Esophagus squamous epithelium (tissue), 5 donors: Measurements from ENCODE around the gene OTOS. TPM values are rescaled to one million over a fixed set of nuclear protein-coding genes. Genes with fewer than 3 reads are reported as not detected.

ENCODE experiments used
- DNase-seq: peaks from one replicate; lab custom pipeline; 2025; lab: John Stamatoyannopoulos, UW
- H3K27ac ChIP-seq, 4 donors: fragments of 200-600 bp; sonication (generic); one replicate each; pipeline ENCODE4 v1.5.1; 2016 to 2019; ENCODE audit warnings: mild to moderate bottlenecking in 1 of 4
- H3K27me3 ChIP-seq, 4 donors: fragments of 200-600 bp; sonication (generic); 1 replicate in 3 of 4; 2 replicates in 1 of 4; pipeline versions ENCODE4 v1.5.1 to v1.6.0; 2017 to 2021; ENCODE audit warnings: antibody characterized with exemption in 1 of 4
- H3K36me3 ChIP-seq, 3 donors: fragments of 200-600 bp; sonication (generic); one replicate each; pipeline ENCODE4 v1.5.1; 2016 to 2019
- H3K4me1 ChIP-seq, 3 donors: fragments of 200-600 bp; sonication (generic); one replicate each; pipeline ENCODE4 v1.5.1; 2017 to 2019
- H3K4me3 ChIP-seq, 4 donors: fragments of 200-600 bp; sonication (generic); 1 replicate in 3 of 4; 2 replicates in 1 of 4; pipeline ENCODE4 v1.5.1; 2016 to 2019; ENCODE audit warnings: mild to moderate bottlenecking in 2 of 4, moderate library complexity in 1 of 4
- H3K9me3 ChIP-seq, 3 donors: fragments of 200-600 bp; sonication (generic); one replicate each; pipeline ENCODE4 v1.5.1; 2016 to 2019
- CTCF ChIP-seq, 6 experiments: fragments of 450-650 bp in 4 of 6; fragments of 200-600 bp in 2 of 6; sonication (generic) in 2 of 6; IDR thresholded peaks; one replicate each; pipeline ENCODE4 v1.5.1; 2016 to 2019; ENCODE audit warnings: antibody characterized with exemption in 6 of 6, mild to moderate bottlenecking in 4 of 6, moderate library complexity in 4 of 6
- POLR2A ChIP-seq, 4 donors: fragments of 450-650 bp; IDR thresholded peaks; one replicate each; pipeline ENCODE4 v1.6.1; 2017; ENCODE audit warnings: antibody characterized with exemption in 4 of 4, mild to moderate bottlenecking in 4 of 4, moderate library complexity in 3 of 4
- WGBS, 2 donors: methylation state at CpG; one replicate each; pipeline ENCODE4 v1.1.5; 2018; 5-methylcytosine and 5-hydroxymethylcytosine counted together
- intact Hi-C: fragments of 100-400 bp; cut with DNase I; formaldehyde crosslinking; loops from one replicate; pipeline ENCODE4 v1.15.0; 2022
- total RNA-seq, 4 donors: library from RNA; depleted of rRNA; stranded (reverse); fragments of >200 nt; gene quantifications; one replicate each; pipeline ENCODE4 v1.1.0, GENCODE V29; 2016
- donor health status: DM: yes; HTN: yes; CAD: no.

Gene OTOS
- total RNA-seq, 4 donors from 2014 or later: not detected

- no peak for TF ChIP-seq CTCF (IDR thresholded peaks at IDR 0.05)
- TF ChIP-seq POLR2A (IDR thresholded peaks at IDR 0.05): no peak
- intact Hi-C loops: no loop called here
- no peaks in the 10 kb centered on the region for H3K36me3 ChIP-seq
- H3K4me1 ChIP-seq: no peaks in the 10 kb centered on the region
- WGBS, 2 donors: 67 to 76% methylated on average over 6 of the region's 6 CpGs
- H3K27ac ChIP-seq: no peak overlapping the region
- H3K27me3 ChIP-seq: peaks cover 0 to 46% (median 0%) of the 10 kb centered on the region in 4 donors
- no peak for DNase-seq
- H3K9me3 ChIP-seq: no peaks in the 10 kb centered on the region
- no peak overlapping the region for H3K4me3 ChIP-seq
Measured at GRCh38 chr2:240162531-240162930, 22.1 kb upstream of the OTOS start.

- no peak for TF ChIP-seq POLR2A (IDR thresholded peaks at IDR 0.05)
- TF ChIP-seq CTCF (IDR thresholded peaks at IDR 0.05): no peak
- Histone ChIP-seq H3K36me3 (no peaks in the 10 kb centered on the region), H3K27ac (no peak overlapping the region), H3K9me3 (no peaks in the 10 kb centered on the region), H3K4me1 (no peaks in the 10 kb centered on the region), H3K4me3 (no peak overlapping the region), H3K27me3 (peaks cover 0 to 41% (median 0%) of the 10 kb centered on the region in 4 donors)
- intact Hi-C loops: no loop called here
- 66 to 73% methylated on average over 4 to 5 of the region's 5 CpGs for WGBS, 2 donors
- no peak for DNase-seq
Measured at GRCh38 chr2:240162032-240162431, 21.6 kb upstream of the OTOS start.

GRCh38 chr2:240161087-240161750 lies 20.8 kb upstream of the OTOS start:
- Histone ChIP-seq H3K4me3 (no peak overlapping the region), H3K4me1 (no peaks in the 10 kb centered on the region), H3K36me3 (no peaks in the 10 kb centered on the region), H3K27me3 (peaks cover 0 to 33% (median 0%) of the 10 kb centered on the region in 4 donors), H3K9me3 (no peaks in the 10 kb centered on the region), H3K27ac (no peak overlapping the region)
- intact Hi-C loops: no loop called here
- DNase-seq: no peak
- WGBS, 2 donors: 77 to 88% methylated on average over 8 of the region's 21 CpGs
- TF ChIP-seq POLR2A (IDR thresholded peaks at IDR 0.05) (no peak), CTCF (IDR thresholded peaks at IDR 0.05) (no peak)

- WGBS, 2 donors: 69 to 96% methylated on average over 5 to 11 of the region's 18 CpGs
- intact Hi-C loops: no loop called here
- DNase-seq: no peak
Measured at GRCh38 chr2:240160291-240161086, 20.0 kb upstream of the OTOS start.

More at GRCh38 chr2:240160291-240161086, 20.0 kb upstream of the OTOS start:
- TF ChIP-seq CTCF (IDR thresholded peaks at IDR 0.05) (no peak), POLR2A (IDR thresholded peaks at IDR 0.05) (no peak)
- Histone ChIP-seq H3K4me3 (no peak overlapping the region), H3K36me3 (no peaks in the 10 kb centered on the region), H3K4me1 (no peaks in the 10 kb centered on the region), H3K27ac (no peak overlapping the region), H3K9me3 (no peaks in the 10 kb centered on the region), H3K27me3 (peaks cover 0 to 31% (median 0%) of the 10 kb centered on the region in 4 donors)
